Measurements from ENCODE around the gene MAP2K5. TPM values are rescaled to one million over a fixed set of nuclear protein-coding genes. Genes with fewer than 3 reads are reported as not detected.

MAP2K5 gene
- total and polyA plus RNA-seq, 4 donors: 3.8 to 6.4 (median 5.6) TPM

DNA sequence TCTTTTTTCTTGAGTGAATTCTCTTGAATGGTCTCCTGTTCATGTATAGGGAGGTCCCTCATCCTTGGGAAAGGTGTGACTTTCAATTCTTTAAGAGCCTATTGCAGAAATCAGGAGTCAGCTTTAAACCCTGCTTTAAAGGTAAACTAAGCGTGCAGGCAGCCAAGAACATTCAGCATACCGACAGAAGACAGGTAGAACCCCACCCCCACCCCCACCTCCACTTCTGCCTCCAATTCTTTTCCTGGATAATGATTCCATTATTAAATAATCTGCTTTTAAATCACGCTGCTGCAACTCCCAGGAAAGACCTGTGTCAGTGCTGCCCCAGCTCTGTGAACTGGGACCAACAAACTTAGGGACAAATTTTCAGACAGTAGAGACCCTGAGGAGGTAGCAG is 233.5 kb downstream of the MAP2K5 start:
- 93% methylated on average over 3 of the region's 3 CpGs for WGBS
- DNase-seq (ENCODE audit: low spot score): no peak
- Histone ChIP-seq H3K36me3 (ENCODE audit: control insufficient read depth in 4 of 4, insufficient read depth in 3 of 4, low read depth in 1 of 4, low read length in 3 of 4) (no peaks in the 10 kb centered on the region), H3K27me3 (ENCODE audit: control insufficient read depth in 4 of 4, insufficient read depth in 4 of 4, low read length in 3 of 4) (no peaks in the 10 kb centered on the region), H3K9me3 (ENCODE audit: control insufficient read depth in 4 of 4, low read length in 3 of 4) (no peaks in the 10 kb centered on the region), H3K9ac (ENCODE audit: low read depth in 1 of 2, low read length in 2 of 2) (no peak overlapping the region), H3K4me3 (ENCODE audit: low read depth in 1 of 3, low read length in 3 of 3) (no peak overlapping the region), H3K27ac (ENCODE audit: low read depth in 1 of 2, low read length in 2 of 2) (no peak overlapping the region), H3K4me1 (ENCODE audit: control insufficient read depth in 4 of 4, insufficient read depth in 4 of 4, low read length in 3 of 4) (peaks cover 0 to 4% (median 2%) of the 10 kb centered on the region in 4 donors)
- TF ChIP-seq NR2F2 (IDR thresholded peaks at IDR 0.05) (no peak), EGR1 (IDR thresholded peaks at IDR 0.05; ENCODE audit: low read depth in 2 of 2) (no peak), TAF1 (conservative IDR thresholded peaks at IDR 0.05) (no peak), GABPA (IDR thresholded peaks at IDR 0.05 in 1 of 2, conservative IDR thresholded peaks at IDR 0.05 in 1 of 2) (no peak), JUND (IDR thresholded peaks at IDR 0.05) (no peak), SP1 (IDR thresholded peaks at IDR 0.05) (no peak), RAD21 (IDR thresholded peaks at IDR 0.05) (no peak), HNF4A (conservative IDR thresholded peaks at IDR 0.05) (no peak), HNF4G (IDR thresholded peaks at IDR 0.05) (no peak), RXRA (IDR thresholded peaks at IDR 0.05) (no peak)
- TF ChIP-seq, protein P1, sequence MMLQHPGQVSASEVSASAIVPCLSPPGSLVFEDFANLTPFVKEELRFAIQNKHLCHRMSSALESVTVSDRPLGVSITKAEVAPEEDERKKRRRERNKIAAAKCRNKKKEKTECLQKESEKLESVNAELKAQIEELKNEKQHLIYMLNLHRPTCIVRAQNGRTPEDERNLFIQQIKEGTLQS (IDR thresholded peaks at IDR 0.05): no peak
- TF ChIP-seq, protein P2, sequence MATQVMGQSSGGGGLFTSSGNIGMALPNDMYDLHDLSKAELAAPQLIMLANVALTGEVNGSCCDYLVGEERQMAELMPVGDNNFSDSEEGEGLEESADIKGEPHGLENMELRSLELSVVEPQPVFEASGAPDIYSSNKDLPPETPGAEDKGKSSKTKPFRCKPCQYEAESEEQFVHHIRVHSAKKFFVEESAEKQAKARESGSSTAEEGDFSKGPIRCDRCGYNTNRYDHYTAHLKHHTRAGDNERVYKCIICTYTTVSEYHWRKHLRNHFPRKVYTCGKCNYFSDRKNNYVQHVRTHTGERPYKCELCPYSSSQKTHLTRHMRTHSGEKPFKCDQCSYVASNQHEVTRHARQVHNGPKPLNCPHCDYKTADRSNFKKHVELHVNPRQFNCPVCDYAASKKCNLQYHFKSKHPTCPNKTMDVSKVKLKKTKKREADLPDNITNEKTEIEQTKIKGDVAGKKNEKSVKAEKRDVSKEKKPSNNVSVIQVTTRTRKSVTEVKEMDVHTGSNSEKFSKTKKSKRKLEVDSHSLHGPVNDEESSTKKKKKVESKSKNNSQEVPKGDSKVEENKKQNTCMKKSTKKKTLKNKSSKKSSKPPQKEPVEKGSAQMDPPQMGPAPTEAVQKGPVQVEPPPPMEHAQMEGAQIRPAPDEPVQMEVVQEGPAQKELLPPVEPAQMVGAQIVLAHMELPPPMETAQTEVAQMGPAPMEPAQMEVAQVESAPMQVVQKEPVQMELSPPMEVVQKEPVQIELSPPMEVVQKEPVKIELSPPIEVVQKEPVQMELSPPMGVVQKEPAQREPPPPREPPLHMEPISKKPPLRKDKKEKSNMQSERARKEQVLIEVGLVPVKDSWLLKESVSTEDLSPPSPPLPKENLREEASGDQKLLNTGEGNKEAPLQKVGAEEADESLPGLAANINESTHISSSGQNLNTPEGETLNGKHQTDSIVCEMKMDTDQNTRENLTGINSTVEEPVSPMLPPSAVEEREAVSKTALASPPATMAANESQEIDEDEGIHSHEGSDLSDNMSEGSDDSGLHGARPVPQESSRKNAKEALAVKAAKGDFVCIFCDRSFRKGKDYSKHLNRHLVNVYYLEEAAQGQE (IDR thresholded peaks at IDR 0.05): no peak
- TF ChIP-seq, protein P3, sequence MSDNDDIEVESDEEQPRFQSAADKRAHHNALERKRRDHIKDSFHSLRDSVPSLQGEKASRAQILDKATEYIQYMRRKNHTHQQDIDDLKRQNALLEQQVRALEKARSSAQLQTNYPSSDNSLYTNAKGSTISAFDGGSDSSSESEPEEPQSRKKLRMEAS (IDR thresholded peaks at IDR 0.05): no peak

DNA sequence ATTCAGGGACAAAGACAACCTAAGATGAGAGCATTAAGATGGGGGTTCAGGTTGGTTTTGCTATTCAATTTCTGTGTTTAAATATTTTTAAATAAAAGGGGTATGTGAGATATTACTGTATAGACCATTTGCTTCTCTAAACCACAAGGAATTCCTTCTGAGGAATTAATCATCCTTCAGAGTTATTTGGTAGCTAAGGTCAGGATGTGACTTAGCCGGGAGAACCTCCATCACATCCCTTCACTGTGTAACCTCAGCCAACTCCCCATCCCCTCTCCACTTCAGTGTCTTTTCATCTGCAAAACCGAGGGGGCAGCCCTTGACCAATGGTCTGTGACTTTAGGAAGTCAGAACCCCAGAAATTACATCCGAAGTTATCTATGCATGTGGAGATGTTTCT is 234.1 kb downstream of the MAP2K5 start:
- 92% methylated on average over 3 of the region's 3 CpGs for WGBS
- Histone ChIP-seq H3K9me3 (ENCODE audit: control insufficient read depth in 4 of 4, low read length in 3 of 4) (no peaks in the 10 kb centered on the region), H3K4me1 (ENCODE audit: control insufficient read depth in 4 of 4, insufficient read depth in 4 of 4, low read length in 3 of 4) (peaks cover 0 to 6% (median 2%) of the 10 kb centered on the region in 4 donors), H3K4me3 (ENCODE audit: low read depth in 1 of 3, low read length in 3 of 3) (no peak overlapping the region), H3K9ac (ENCODE audit: low read depth in 1 of 2, low read length in 2 of 2) (no peak overlapping the region), H3K27ac (ENCODE audit: low read depth in 1 of 2, low read length in 2 of 2) (no peak overlapping the region), H3K36me3 (ENCODE audit: control insufficient read depth in 4 of 4, insufficient read depth in 3 of 4, low read depth in 1 of 4, low read length in 3 of 4) (no peaks in the 10 kb centered on the region), H3K27me3 (ENCODE audit: control insufficient read depth in 4 of 4, insufficient read depth in 4 of 4, low read length in 3 of 4) (no peaks in the 10 kb centered on the region)
- DNase-seq (ENCODE audit: low spot score): no peak
- TF ChIP-seq RAD21 (IDR thresholded peaks at IDR 0.05) (no peak), YY1 (IDR thresholded peaks at IDR 0.05) (no peak), RXRA (IDR thresholded peaks at IDR 0.05) (no peak), FOXA1 (IDR thresholded peaks at IDR 0.05) (no peak), HNF4G (IDR thresholded peaks at IDR 0.05) (no peak), FOXA2 (IDR thresholded peaks at IDR 0.05) (no peak), TAF1 (conservative IDR thresholded peaks at IDR 0.05) (no peak), GABPA (IDR thresholded peaks at IDR 0.05 in 1 of 2, conservative IDR thresholded peaks at IDR 0.05 in 1 of 2) (no peak)
- TF ChIP-seq, protein P4, sequence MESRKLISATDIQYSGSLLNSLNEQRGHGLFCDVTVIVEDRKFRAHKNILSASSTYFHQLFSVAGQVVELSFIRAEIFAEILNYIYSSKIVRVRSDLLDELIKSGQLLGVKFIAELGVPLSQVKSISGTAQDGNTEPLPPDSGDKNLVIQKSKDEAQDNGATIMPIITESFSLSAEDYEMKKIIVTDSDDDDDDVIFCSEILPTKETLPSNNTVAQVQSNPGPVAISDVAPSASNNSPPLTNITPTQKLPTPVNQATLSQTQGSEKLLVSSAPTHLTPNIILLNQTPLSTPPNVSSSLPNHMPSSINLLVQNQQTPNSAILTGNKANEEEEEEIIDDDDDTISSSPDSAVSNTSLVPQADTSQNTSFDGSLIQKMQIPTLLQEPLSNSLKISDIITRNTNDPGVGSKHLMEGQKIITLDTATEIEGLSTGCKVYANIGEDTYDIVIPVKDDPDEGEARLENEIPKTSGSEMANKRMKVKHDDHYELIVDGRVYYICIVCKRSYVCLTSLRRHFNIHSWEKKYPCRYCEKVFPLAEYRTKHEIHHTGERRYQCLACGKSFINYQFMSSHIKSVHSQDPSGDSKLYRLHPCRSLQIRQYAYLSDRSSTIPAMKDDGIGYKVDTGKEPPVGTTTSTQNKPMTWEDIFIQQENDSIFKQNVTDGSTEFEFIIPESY (IDR thresholded peaks at IDR 0.05): no peak
- TF ChIP-seq, protein P1 (IDR thresholded peaks at IDR 0.05): no peak

Data from liver (tissue), 9 donors.